Esophagus squamous epithelium (tissue), 4 donors: Measurements from ENCODE around the gene ARNT2.

ENCODE experiments used
- POLR2A ChIP-seq, 4 donors: fragments of 450-650 bp; IDR thresholded peaks; one replicate each; pipeline ENCODE4 v1.6.1; 2017; ENCODE audit warnings: antibody characterized with exemption in 4 of 4, mild to moderate bottlenecking in 4 of 4, moderate library complexity in 3 of 4
- TF ChIP-seq, protein P1 (sequence below), 6 experiments: fragments of 450-650 bp in 4 of 6; fragments of 200-600 bp in 2 of 6; sonication (generic) in 2 of 6; IDR thresholded peaks; one replicate each; pipeline ENCODE4 v1.5.1; 2016 to 2019; ENCODE audit warnings: antibody characterized with exemption in 6 of 6, mild to moderate bottlenecking in 4 of 6, moderate library complexity in 4 of 6

DNA sequence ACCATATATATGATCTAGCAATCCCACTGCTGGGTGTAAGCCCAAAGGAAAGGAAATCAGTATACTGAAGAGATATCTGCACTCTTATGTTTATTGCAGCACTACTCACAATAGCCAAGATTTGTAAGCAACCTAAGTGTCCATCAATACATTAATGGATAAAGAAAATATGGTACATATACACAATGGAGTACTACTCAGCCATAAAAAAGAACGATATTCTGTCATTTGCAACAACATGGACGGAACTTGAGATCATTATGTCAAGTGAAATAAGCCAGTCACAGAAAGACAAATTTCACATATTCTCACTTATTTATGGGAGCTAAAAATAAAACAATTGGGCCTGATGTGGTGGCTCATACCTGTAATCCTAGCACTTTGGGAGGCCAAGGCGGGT is 21.9 kb upstream of the ARNT2 start:
- TF ChIP-seq POLR2A (IDR thresholded peaks at IDR 0.05) = no peak
- TF ChIP-seq, protein P1, sequence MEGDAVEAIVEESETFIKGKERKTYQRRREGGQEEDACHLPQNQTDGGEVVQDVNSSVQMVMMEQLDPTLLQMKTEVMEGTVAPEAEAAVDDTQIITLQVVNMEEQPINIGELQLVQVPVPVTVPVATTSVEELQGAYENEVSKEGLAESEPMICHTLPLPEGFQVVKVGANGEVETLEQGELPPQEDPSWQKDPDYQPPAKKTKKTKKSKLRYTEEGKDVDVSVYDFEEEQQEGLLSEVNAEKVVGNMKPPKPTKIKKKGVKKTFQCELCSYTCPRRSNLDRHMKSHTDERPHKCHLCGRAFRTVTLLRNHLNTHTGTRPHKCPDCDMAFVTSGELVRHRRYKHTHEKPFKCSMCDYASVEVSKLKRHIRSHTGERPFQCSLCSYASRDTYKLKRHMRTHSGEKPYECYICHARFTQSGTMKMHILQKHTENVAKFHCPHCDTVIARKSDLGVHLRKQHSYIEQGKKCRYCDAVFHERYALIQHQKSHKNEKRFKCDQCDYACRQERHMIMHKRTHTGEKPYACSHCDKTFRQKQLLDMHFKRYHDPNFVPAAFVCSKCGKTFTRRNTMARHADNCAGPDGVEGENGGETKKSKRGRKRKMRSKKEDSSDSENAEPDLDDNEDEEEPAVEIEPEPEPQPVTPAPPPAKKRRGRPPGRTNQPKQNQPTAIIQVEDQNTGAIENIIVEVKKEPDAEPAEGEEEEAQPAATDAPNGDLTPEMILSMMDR (IDR thresholded peaks at IDR 0.05) = no peak
